HepG2 (cell line): ENCODE results near the gene SH3D21. TPM values are rescaled to one million over a fixed set of nuclear protein-coding genes. Genes with fewer than 3 reads are reported as not detected.

Source experiments
- ADNP ChIP-seq: sonication (generic); formaldehyde crosslinking; IDR thresholded peaks from 2 replicates; pipeline ENCODE4 v1.4.0; 2020; ENCODE audit warnings: missing genetic modification reagents
- NCOA1 ChIP-seq: sonication (generic); formaldehyde crosslinking; IDR thresholded peaks from 2 replicates; pipeline ENCODE4 v1.9.0; 2021; ENCODE audit warnings: missing genetic modification reagents
- NKX3-1 ChIP-seq: sonication (generic); formaldehyde crosslinking; IDR thresholded peaks from 2 replicates; pipeline ENCODE4 v1.5.0; 2020; ENCODE audit warnings: missing genetic modification reagents
- PAX8 ChIP-seq: sonication (generic); formaldehyde crosslinking; IDR thresholded peaks from 2 replicates; pipeline ENCODE4 v1.8.0; 2022; ENCODE audit warnings: mild to moderate bottlenecking, missing genetic modification reagents, borderline replicate concordance
- SOX6 ChIP-seq, 2 experiments: fragments of 450-650 bp in 1 of 2; sonication (generic) in 1 of 2; formaldehyde crosslinking in 1 of 2; IDR thresholded peaks; 2 replicates each; pipeline versions ENCODE4 v1.4.0 to v1.6.1; 2017 to 2020; ENCODE audit warnings: antibody characterized with exemption in 1 of 2, mild to moderate bottlenecking in 1 of 2, missing genetic modification reagents in 1 of 2
- ZMYM4 ChIP-seq: sonication (generic); formaldehyde crosslinking; IDR thresholded peaks from 2 replicates; pipeline ENCODE4 v1.8.1; 2023; ENCODE audit warnings: mild to moderate bottlenecking, missing genetic modification reagents
- ZNF10 ChIP-seq: sonication (generic); formaldehyde crosslinking; IDR thresholded peaks from 2 replicates; pipeline ENCODE4 v1.4.0; 2020; ENCODE audit warnings: mild to moderate bottlenecking, low read depth, missing genetic modification reagents, borderline replicate concordance
- ZNF3 ChIP-seq: IDR thresholded peaks from 2 replicates; pipeline ENCODE4 v1.7.0; 2017; ENCODE audit warnings: inconsistent platforms
- ZNF335 ChIP-seq: sonication (generic); formaldehyde crosslinking; IDR thresholded peaks from 2 replicates; pipeline ENCODE4 v1.4.0; 2020; ENCODE audit warnings: missing genetic modification reagents
- polyA plus RNA-seq, 8 experiments: library from polyadenylated mRNA; depleted of rRNA in 3 of 8; stranded (reverse) in 7 of 8; unstranded in 1 of 8; fragments of >200 nt; fragmentation: Illumina TruSeq in 4 of 8; extraction: Trizol in 4 of 8; gene quantifications; 2 replicates each; pipeline versions ENCODE4 v1.2.1 to v1.2.3, GENCODE V29; 2011 to 2016; ENCODE audit warnings: low read depth in 4 of 8, missing spikeins in 1 of 8, mixed read lengths in 1 of 8; ENCODE audit not compliant: insufficient read depth in 1 of 8
- total RNA-seq, 5 experiments: library from RNA; depleted of rRNA; stranded (reverse); fragments of >200 nt; fragmentation: Illumina TruSeq; extraction: Trizol; gene quantifications; 2 replicates each; pipeline ENCODE4 v1.2.3, GENCODE V29; 2016; ENCODE audit warnings: low read depth in 1 of 5
- TF ChIP-seq, protein P1 (sequence below): sonication (generic); formaldehyde crosslinking; IDR thresholded peaks from 2 replicates; pipeline ENCODE4 v1.5.1; 2020; ENCODE audit warnings: mild to moderate bottlenecking, missing genetic modification reagents, borderline replicate concordance
- TF ChIP-seq, protein P2 (sequence below): sonication (generic); formaldehyde crosslinking; IDR thresholded peaks from one replicate; pipeline ENCODE4 v1.5.1; 2020; ENCODE audit warnings: mild to moderate bottlenecking, missing genetic modification reagents; ENCODE audit errors: not compliant biosample characterization
- TF ChIP-seq, protein P3 (sequence below): IDR thresholded peaks from 2 replicates; pipeline ENCODE4 v1.6.1; 2012; ENCODE audit warnings: low read depth, low read length, improper control_type of control experiment

Gene SH3D21
- total and polyA plus RNA-seq, 2 of the 13 experiments (the other 11 are each of a cell fraction or from before 2014, with no cell fraction given): 5.1 to 8.6 TPM

DNA sequence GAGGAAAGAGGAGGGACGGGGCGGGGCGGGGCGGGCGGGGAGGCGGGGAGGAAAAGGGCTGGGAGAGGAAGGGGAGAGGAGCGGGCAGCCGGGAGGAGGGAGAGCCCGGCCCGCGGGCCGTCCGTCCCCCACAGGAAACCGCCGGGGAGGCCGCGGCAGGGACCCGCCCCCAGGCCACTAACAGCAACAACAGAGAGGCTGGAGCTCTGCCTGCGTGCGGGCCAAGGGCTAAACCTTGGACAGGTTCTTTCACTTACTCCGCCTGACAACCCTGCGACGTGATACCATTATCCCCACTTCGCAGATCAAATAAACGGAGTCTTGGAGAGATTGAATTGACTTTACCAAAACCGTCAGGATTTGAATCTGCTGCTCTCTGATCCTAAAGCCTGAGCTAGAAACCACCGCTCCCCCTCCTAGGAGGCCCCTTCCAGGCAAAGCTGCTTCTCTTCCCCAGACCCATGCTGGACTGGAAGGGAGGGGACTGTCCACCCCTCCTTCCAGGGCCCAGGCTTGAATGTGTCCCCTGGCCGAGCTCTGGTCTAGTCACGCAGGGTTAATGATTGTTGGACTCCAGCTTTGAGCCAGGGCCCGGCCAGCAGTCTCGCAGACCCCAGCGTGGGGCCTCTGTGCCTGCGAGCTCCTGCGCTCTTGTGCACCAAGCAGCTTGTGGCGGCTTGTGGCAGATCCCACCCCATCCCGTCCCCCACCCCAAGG is 17.6 kb downstream of the SH3D21 start, which contains the start of gene EVA1B (continued):
- TF ChIP-seq ADNP (CRISPR knock-in tag) (no peak), NCOA1 (CRISPR knock-in tag) (no peak), ZNF335 (CRISPR knock-in tag) (no peak), SOX6 (IDR thresholded peaks at IDR 0.05) (no peak), SOX6 (CRISPR knock-in tag; IDR thresholded peaks at IDR 0.05) (peak; percentile 61), ZNF10 (CRISPR knock-in tag) (no peak), ZNF3 (CRISPR knock-in tag) (peak; percentile 88), ZMYM4 (CRISPR knock-in tag) (peak; percentile 26; the same call in 1 of the 2 replicates), PAX8 (CRISPR knock-in tag) (no peak), NKX3-1 (CRISPR knock-in tag) (no peak)
- TF ChIP-seq, protein P1, sequence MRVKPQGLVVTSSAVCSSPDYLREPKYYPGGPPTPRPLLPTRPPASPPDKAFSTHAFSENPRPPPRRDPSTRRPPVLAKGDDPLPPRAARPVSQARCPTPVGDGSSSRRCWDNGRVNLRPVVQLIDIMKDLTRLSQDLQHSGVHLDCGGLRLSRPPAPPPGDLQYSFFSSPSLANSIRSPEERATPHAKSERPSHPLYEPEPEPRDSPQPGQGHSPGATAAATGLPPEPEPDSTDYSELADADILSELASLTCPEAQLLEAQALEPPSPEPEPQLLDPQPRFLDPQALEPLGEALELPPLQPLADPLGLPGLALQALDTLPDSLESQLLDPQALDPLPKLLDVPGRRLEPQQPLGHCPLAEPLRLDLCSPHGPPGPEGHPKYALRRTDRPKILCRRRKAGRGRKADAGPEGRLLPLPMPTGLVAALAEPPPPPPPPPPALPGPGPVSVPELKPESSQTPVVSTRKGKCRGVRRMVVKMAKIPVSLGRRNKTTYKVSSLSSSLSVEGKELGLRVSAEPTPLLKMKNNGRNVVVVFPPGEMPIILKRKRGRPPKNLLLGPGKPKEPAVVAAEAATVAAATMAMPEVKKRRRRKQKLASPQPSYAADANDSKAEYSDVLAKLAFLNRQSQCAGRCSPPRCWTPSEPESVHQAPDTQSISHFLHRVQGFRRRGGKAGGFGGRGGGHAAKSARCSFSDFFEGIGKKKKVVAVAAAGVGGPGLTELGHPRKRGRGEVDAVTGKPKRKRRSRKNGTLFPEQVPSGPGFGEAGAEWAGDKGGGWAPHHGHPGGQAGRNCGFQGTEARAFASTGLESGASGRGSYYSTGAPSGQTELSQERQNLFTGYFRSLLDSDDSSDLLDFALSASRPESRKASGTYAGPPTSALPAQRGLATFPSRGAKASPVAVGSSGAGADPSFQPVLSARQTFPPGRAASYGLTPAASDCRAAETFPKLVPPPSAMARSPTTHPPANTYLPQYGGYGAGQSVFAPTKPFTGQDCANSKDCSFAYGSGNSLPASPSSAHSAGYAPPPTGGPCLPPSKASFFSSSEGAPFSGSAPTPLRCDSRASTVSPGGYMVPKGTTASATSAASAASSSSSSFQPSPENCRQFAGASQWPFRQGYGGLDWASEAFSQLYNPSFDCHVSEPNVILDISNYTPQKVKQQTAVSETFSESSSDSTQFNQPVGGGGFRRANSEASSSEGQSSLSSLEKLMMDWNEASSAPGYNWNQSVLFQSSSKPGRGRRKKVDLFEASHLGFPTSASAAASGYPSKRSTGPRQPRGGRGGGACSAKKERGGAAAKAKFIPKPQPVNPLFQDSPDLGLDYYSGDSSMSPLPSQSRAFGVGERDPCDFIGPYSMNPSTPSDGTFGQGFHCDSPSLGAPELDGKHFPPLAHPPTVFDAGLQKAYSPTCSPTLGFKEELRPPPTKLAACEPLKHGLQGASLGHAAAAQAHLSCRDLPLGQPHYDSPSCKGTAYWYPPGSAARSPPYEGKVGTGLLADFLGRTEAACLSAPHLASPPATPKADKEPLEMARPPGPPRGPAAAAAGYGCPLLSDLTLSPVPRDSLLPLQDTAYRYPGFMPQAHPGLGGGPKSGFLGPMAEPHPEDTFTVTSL: no peak
- TF ChIP-seq, protein P2, sequence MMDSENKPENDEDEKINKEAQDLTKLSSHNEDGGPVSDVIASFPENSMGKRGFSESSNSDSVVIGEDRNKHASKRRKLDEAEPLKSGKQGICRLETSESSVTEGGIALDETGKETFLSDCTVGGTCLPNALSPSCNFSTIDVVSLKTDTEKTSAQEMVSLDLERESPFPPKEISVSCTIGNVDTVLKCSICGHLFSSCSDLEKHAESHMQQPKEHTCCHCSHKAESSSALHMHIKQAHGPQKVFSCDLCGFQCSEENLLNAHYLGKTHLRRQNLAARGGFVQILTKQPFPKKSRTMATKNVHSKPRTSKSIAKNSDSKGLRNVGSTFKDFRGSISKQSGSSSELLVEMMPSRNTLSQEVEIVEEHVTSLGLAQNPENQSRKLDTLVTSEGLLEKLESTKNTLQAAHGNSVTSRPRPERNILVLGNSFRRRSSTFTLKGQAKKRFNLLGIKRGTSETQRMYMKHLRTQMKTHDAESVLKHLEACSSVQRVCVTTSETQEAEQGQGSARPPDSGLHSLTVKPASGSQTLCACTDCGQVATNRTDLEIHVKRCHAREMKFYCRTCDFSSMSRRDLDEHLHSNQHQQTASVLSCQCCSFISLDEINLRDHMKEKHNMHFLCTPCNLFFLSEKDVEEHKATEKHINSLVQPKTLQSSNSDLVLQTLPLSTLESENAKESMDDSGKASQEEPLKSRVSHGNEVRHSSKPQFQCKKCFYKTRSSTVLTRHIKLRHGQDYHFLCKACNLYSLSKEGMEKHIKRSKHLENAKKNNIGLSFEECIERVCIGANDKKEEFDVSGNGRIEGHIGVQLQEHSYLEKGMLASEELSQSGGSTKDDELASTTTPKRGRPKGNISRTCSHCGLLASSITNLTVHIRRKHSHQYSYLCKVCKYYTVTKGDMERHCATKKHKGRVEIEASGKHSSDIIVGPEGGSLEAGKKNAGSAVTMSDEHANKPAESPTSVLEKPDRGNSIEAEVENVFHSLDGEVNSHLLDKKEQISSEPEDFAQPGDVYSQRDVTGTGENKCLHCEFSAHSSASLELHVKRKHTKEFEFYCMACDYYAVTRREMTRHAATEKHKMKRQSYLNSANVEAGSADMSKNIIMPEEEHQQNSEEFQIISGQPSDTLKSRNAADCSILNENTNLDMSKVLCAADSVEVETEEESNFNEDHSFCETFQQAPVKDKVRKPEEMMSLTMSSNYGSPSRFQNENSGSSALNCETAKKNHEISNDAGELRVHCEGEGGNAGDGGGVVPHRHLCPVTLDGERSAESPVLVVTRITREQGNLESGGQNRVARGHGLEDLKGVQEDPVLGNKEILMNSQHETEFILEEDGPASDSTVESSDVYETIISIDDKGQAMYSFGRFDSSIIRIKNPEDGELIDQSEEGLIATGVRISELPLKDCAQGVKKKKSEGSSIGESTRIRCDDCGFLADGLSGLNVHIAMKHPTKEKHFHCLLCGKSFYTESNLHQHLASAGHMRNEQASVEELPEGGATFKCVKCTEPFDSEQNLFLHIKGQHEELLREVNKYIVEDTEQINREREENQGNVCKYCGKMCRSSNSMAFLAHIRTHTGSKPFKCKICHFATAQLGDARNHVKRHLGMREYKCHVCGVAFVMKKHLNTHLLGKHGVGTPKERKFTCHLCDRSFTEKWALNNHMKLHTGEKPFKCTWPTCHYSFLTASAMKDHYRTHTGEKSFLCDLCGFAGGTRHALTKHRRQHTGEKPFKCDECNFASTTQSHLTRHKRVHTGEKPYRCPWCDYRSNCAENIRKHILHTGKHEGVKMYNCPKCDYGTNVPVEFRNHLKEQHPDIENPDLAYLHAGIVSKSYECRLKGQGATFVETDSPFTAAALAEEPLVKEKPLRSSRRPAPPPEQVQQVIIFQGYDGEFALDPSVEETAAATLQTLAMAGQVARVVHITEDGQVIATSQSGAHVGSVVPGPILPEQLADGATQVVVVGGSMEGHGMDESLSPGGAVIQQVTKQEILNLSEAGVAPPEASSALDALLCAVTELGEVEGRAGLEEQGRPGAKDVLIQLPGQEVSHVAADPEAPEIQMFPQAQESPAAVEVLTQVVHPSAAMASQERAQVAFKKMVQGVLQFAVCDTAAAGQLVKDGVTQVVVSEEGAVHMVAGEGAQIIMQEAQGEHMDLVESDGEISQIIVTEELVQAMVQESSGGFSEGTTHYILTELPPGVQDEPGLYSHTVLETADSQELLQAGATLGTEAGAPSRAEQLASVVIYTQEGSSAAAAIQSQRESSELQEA (CRISPR knock-in tag): peak; percentile 64
- TF ChIP-seq, protein P3, sequence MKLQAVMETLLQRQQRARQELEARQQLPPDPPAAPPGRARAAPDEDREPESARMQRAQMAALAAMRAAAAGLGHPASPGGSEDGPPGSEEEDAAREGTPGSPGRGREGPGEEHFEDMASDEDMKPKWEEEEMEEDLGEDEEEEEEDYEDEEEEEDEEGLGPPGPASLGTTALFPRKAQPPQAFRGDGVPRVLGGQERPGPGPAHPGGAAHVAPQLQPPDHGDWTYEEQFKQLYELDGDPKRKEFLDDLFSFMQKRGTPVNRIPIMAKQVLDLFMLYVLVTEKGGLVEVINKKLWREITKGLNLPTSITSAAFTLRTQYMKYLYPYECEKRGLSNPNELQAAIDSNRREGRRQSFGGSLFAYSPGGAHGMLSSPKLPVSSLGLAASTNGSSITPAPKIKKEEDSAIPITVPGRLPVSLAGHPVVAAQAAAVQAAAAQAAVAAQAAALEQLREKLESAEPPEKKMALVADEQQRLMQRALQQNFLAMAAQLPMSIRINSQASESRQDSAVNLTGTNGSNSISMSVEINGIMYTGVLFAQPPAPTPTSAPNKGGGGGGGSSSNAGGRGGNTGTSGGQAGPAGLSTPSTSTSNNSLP: no peak
